Stimulated activated CD4-positive, alpha-beta T cell treated with anti-CD3 and anti-CD28 coated beads, Interleukin-12 subunit alpha, Interleukin-12 subunit beta, amount 100 ng/mL, for 4 hours (primary cell): ENCODE results near the gene IGSF9B.
"Not testable (repeated sequence)": the region's sequence is repeated elsewhere in the genome, so short reads cannot be mapped to it uniquely, and the experiment has no call there.

Source experiments
- DNase-seq: peaks from one replicate; pipeline ENCODE4 v3.0.0-alpha.2; 2020

Gene IGSF9B, protein sequence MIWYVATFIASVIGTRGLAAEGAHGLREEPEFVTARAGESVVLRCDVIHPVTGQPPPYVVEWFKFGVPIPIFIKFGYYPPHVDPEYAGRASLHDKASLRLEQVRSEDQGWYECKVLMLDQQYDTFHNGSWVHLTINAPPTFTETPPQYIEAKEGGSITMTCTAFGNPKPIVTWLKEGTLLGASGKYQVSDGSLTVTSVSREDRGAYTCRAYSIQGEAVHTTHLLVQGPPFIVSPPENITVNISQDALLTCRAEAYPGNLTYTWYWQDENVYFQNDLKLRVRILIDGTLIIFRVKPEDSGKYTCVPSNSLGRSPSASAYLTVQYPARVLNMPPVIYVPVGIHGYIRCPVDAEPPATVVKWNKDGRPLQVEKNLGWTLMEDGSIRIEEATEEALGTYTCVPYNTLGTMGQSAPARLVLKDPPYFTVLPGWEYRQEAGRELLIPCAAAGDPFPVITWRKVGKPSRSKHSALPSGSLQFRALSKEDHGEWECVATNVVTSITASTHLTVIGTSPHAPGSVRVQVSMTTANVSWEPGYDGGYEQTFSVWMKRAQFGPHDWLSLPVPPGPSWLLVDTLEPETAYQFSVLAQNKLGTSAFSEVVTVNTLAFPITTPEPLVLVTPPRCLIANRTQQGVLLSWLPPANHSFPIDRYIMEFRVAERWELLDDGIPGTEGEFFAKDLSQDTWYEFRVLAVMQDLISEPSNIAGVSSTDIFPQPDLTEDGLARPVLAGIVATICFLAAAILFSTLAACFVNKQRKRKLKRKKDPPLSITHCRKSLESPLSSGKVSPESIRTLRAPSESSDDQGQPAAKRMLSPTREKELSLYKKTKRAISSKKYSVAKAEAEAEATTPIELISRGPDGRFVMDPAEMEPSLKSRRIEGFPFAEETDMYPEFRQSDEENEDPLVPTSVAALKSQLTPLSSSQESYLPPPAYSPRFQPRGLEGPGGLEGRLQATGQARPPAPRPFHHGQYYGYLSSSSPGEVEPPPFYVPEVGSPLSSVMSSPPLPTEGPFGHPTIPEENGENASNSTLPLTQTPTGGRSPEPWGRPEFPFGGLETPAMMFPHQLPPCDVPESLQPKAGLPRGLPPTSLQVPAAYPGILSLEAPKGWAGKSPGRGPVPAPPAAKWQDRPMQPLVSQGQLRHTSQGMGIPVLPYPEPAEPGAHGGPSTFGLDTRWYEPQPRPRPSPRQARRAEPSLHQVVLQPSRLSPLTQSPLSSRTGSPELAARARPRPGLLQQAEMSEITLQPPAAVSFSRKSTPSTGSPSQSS (N-terminal part only)

GRCh38 chr11:133956650-133957633 lies at the start of gene IGSF9B:
IGSF9B (minus strand) TSS chr11:133956968; CDS start chr11:133956754, 214 bp downstream.
- DNase-seq = peak; percentile 91

DNA sequence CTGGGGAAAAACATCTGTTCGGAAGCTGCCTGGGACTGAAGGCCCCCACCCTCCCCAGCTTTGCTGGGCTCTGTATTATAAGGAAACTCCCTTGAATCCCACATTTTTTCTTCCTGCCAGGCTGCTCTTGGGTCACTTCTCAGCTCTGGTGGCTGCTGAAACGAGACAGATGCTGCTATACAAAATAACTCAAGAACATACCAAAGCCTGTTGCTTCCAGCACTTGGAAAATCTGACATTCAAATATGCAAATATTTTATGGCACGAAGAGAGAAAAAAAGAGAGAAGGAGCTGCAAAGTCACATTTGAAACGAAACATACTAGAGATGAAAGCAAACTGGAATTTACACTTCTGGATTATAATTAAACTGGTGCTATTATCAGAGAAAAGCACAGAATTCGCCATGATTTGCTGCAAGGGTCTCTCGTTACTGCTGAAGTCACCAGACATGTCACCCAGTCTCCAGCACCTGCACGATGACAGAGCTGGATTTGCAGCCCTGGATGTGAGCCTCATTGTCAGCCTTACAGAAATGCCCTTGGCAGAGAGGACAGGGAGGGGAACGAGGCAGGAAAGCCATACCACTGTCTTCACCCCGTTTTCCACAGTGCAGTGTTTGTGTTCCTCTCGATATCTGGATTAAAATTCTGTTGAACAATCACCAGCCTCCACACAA lies 47.9 kb upstream of the IGSF9B start:
- no peak for DNase-seq

GRCh38 chr11:134003792-134004495 lies 47.2 kb upstream of the IGSF9B start:
- no peak for DNase-seq

DNA sequence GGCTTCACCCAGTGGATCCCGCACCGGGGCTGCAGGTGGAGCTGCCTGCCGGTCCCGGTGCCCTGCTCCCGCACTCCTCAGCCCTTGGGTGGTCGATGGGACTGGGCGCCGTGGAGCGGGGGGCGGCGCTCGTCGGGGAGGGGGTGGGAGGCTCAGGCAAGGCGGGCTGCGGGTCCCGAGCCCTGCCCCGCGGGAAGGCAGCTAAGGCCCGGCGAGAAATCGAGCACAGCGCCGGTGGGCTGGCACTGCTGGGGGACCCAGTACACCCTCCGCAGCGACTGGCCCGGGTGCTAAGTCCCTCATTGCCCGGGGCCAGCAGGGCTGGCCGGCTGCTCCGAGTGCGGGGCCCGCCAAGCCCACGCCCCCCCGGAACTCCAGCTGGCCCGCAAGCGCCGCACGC lies 46.1 kb upstream of the IGSF9B start:
- DNase-seq = not testable (repeated sequence)

GRCh38 chr11:134002338-134002737 lies 45.6 kb upstream of the IGSF9B start:
- DNase-seq = not testable (repeated sequence)

GRCh38 chr11:134001596-134001995 lies 44.8 kb upstream of the IGSF9B start:
- no peak for DNase-seq

GRCh38 chr11:134001088-134001487 lies 44.3 kb upstream of the IGSF9B start:
- DNase-seq = no peak

GRCh38 chr11:133999355-133999754 lies 42.6 kb upstream of the IGSF9B start:
- no peak for DNase-seq

DNA sequence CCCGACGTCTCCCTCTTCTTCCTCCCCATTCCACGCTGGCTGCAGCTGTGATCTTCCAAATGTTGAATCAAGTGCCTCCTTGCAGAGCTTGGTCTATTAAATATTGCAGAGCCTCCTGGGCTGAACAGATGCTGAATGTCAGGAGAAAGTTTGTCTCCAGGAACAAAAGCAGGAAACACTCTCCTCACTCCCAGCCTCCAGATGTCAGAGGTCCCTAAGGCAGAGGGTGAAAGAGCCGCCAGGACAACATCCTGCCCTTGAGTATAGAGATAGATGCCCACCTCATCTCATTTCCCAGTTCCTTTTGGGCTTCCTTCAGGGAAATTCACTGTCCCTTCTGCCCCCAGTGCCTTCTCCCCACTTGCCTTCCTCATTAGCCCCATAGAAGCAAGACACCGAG lies 40.8 kb upstream of the IGSF9B start:
- DNase-seq = no peak

GRCh38 chr11:133996671-133997070 lies 39.9 kb upstream of the IGSF9B start:
- DNase-seq = no peak

DNA sequence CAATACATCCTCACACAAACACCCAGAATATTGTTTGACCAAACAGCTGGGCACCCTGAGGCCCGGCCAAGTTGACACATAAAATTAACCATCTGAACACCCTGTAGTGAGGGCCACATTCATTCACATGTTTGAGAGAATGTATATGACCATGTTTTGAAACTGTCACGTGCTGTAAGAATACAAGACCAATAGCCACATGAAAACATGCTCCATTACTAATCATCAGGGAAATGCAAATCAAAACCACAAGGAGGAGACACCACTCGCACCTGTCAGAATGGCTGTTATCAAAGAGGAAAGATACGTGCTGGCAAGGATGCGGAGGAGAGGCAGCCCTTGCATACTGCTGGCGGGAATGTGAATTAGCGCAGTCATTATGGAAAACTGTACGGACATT lies 38.3 kb upstream of the IGSF9B start:
- no peak for DNase-seq

DNA sequence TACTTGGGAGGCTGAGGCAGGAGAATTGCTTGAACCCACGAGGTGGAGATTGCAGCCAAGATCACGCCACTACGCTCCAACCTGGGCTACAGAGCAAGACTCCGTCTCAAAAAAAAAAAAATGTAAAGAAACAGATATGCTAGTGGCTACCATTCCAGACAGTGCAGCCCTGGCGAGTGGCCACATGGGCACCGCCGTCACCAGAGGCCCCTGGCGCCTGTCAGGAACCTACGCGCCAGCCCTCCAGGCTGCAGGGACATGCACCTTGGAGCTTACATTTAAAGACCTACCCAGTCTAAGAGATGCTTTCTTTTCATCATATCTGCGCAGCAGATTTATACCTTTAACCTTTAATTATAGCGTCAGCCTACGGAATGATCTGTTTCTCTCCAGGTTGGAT lies 37.2 kb upstream of the IGSF9B start:
- DNase-seq = no peak

- DNase-seq = no peak
Observed at GRCh38 chr11:133993107-133993506, 36.3 kb upstream of the IGSF9B start.

DNA sequence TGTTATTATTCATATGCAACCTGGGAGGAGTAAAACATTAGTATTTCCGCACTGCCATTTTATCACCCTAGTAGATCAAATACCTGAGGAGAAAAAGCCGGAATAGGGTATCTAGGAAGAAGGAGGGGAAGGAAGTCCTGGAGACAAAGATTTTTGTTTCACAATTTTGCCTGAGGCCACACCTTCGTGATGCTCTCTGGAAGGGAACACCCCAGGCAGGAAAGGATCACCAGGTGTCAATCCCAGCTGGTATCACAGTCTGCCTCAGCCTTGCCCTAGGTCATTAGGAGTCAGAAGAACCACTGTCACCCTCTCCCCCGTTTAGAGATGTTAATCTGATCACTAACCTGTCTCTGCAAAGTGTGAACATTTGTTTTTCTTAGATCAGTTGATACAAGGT lies 35.4 kb upstream of the IGSF9B start:
- DNase-seq = no peak

DNA sequence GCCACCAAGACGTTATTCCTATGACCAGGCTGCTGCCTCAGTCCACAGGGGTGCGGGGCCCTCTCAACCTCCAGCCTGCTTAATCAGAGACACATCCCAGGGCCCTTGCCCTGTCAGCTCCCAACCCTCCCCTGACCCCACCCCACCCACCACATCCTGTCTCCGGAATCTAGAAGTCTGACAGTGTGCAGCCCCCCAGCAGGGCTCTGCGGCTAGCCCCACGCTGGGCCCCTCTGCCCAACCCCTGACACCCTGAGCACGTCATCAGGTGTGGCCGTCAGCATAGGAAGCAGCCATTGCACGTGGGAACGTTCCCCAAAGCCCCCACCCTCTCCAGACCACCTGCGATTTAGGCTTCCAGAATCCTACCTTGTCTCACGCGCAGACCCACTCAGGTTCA lies 34.3 kb upstream of the IGSF9B start:
- DNase-seq = no peak

- DNase-seq = no peak
Observed at GRCh38 chr11:133990501-133990900, 33.7 kb upstream of the IGSF9B start.

DNA sequence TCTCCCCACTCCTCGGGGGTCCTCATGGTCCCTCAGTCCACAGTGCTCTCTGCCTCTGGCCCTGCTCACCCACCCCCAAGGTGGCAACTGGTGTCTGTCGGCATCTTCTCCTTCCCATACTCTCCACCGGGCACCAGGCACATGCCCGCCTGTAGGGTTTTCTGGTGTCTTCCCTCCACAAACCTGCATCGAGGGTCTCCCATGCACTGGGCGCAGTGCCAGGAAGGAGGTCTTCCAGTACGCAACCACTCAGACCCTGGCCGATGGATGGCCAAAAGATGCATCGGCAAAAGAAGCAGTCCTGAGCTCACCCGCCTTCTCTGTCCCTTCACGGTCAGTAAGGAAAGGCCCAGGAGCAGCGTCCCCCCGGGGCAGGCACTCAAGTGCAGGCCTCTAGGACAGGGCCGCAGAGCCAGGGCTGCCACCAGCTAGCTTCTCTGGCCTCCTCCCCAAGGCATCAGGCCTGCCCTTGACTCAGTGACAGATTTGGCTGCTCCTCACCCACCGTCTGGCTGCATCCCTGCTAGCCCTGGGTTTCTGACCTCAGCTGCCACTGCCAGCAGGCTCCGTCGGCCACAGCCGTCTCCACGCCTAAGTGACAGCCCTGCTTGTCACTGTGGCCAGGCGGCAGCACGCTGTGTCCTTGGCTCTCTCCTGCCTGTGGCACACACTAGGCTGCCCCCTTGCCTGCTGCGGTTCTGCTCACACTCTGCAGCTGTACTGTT lies 32.1 kb upstream of the IGSF9B start:
- DNase-seq = no peak

DNA sequence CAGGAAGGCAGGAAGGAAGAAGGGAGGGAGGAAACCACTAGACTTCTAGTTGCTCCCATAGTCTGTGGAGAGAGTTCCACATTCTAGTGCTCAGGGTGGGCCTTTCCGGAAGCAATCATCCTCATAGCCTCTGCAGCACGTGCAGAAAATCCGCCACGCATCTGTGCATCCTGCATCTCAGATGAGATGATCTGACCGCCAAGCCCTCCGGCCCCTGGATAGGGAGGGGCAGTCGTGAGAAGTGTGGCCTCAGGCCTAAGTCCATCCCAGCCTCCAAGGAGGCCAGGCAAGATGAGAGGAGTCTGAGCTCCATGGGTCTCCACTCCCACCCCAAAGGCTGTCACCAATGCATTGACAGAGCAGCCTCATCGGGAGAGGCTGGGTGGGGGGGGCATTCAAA lies 30.4 kb upstream of the IGSF9B start:
- no peak for DNase-seq

- DNase-seq = no peak
Observed at GRCh38 chr11:133985981-133986944, 29.5 kb upstream of the IGSF9B start.
